Gastrocnemius medialis (tissue), 4 donors: ENCODE data around the gene DPT.

Source experiments
- CTCF ChIP-seq, 5 experiments: fragments of 450-650 bp in 3 of 5; fragments of 200-600 bp in 2 of 5; sonication (generic) in 2 of 5; IDR thresholded peaks in 4 of 5; conservative IDR thresholded peaks in 1 of 5; 1 replicate in 4 of 5; 2 replicates in 1 of 5; pipeline ENCODE4 v1.5.1; 2016 to 2019; ENCODE audit warnings: antibody characterized with exemption in 5 of 5, mild to moderate bottlenecking in 3 of 5, moderate library complexity in 3 of 5
- POLR2A ChIP-seq, 2 donors: fragments of 450-650 bp; IDR thresholded peaks; one replicate each; pipeline ENCODE4 v1.6.1; 2017; ENCODE audit warnings: antibody characterized with exemption in 2 of 2, mild to moderate bottlenecking in 2 of 2, moderate library complexity in 2 of 2

GRCh38 chr1:168752171-168752832 lies 23.3 kb upstream of the DPT start:
- TF ChIP-seq CTCF (IDR thresholded peaks at IDR 0.05 in 4 of 5, conservative IDR thresholded peaks at IDR 0.05 in 1 of 5) (no peak), POLR2A (IDR thresholded peaks at IDR 0.05) (no peak)
